ENCODE measurements around the gene SHROOM3. TPM values are rescaled to one million over a fixed set of nuclear protein-coding genes. Genes with fewer than 3 reads are reported as not detected.

The SHROOM3 gene
- total and polyA plus RNA-seq, 10 donors, result 0.37 to 23.9 (median 8.3) TPM

GRCh38 chr4:76729980-76730379 is 295.0 kb downstream of the SHROOM3 start:
- TF ChIP-seq POLR2AphosphoS5 (IDR thresholded peaks at IDR 0.05) (no peak), POLR2A (IDR thresholded peaks at IDR 0.05) (no peak)
- TF ChIP-seq, protein P1, sequence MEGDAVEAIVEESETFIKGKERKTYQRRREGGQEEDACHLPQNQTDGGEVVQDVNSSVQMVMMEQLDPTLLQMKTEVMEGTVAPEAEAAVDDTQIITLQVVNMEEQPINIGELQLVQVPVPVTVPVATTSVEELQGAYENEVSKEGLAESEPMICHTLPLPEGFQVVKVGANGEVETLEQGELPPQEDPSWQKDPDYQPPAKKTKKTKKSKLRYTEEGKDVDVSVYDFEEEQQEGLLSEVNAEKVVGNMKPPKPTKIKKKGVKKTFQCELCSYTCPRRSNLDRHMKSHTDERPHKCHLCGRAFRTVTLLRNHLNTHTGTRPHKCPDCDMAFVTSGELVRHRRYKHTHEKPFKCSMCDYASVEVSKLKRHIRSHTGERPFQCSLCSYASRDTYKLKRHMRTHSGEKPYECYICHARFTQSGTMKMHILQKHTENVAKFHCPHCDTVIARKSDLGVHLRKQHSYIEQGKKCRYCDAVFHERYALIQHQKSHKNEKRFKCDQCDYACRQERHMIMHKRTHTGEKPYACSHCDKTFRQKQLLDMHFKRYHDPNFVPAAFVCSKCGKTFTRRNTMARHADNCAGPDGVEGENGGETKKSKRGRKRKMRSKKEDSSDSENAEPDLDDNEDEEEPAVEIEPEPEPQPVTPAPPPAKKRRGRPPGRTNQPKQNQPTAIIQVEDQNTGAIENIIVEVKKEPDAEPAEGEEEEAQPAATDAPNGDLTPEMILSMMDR (IDR thresholded peaks at IDR 0.05 in 8 of 11, conservative IDR thresholded peaks at IDR 0.05 in 3 of 11), result no peak
- Histone ChIP-seq H3K9me3 (no peaks in the 10 kb centered on the region), H3K4me1 (peaks cover 0 to 4% (median 0%) of the 10 kb centered on the region in 6 donors), H3K36me3 (no peaks in the 10 kb centered on the region), H3K4me3 (no peak overlapping the region), H3K27ac (no peak overlapping the region), H3K27me3 (replicated peaks in 1 of 7) (peaks cover 0 to 7% (median 0%) of the 10 kb centered on the region in 7 donors)
- DNase-seq, result no peak
- intact Hi-C loops (cut with DNase I; ENCODE audit: low total_unique reads), result no loop called here
- WGBS, 5 donors, result 78 to 90% (median 87%) methylated on average over 1 of the region's 1 CpG

GRCh38 chr4:76732246-76732645 is 297.2 kb downstream of the SHROOM3 start:
- H3K4me1 ChIP-seq, result peaks cover 0 to 4% (median 0%) of the 10 kb centered on the region in 6 donors
- H3K27ac ChIP-seq, result no peak overlapping the region
- H3K27me3 ChIP-seq (replicated peaks in 1 of 7), result peaks cover 0 to 7% (median 0%) of the 10 kb centered on the region in 7 donors
- no peak overlapping the region for H3K4me3 ChIP-seq
- H3K36me3 ChIP-seq, result no peaks in the 10 kb centered on the region
- 55 to 80% (median 69%) methylated on average over 1 of the region's 1 CpG for WGBS, 5 donors
- no peaks in the 10 kb centered on the region for H3K9me3 ChIP-seq
- DNase-seq, result no peak
- no peak for TF ChIP-seq POLR2AphosphoS5 (IDR thresholded peaks at IDR 0.05)
- no peak for TF ChIP-seq POLR2A (IDR thresholded peaks at IDR 0.05)
- TF ChIP-seq, protein P1 (IDR thresholded peaks at IDR 0.05 in 8 of 11, conservative IDR thresholded peaks at IDR 0.05 in 3 of 11), result no peak
- intact Hi-C loops (cut with DNase I; ENCODE audit: low total_unique reads), result no loop called here

DNA sequence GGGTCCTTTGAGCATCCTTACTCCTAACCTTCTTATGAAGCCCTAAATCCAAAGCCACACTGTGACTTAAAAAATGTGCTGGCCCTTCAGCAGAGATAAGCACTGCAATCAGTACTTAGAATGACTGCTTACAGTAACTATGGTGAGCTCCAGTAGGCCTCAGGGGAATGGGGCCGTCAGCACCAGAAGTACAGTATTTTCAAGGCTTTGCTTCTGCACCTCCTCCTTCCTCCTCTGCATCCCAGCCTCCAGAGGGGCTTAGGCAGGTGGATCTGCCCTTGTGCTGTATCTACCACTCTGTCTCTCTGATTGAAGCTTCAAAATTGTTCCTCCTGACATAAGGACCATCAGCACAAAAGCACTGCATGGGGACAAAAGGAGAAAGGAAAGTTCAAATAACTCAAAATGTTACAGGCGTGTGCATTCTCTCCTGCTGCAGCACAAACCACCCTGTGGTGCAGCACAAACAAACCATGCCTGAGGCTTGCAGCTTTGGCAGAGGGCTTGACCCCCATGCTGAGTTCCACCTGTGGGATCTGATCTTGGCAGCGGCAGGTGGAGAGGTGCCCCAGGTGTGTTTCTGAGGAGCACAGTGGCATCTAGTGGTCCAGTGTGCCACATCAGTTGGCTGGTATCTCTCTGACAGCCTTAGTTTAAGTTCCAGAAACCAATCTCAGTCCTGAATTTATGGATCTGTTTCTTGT is 298.2 kb downstream of the SHROOM3 start:
- Histone ChIP-seq H3K4me1 (peaks cover 0 to 4% (median 0%) of the 10 kb centered on the region in 6 donors), H3K36me3 (no peaks in the 10 kb centered on the region), H3K4me3 (no peak overlapping the region), H3K27me3 (replicated peaks in 1 of 7) (no peaks in the 10 kb centered on the region), H3K9me3 (no peaks in the 10 kb centered on the region), H3K27ac (no peak overlapping the region)
- intact Hi-C loops (cut with DNase I; ENCODE audit: low total_unique reads), result no loop called here
- 59 to 81% (median 71%) methylated on average over 3 of the region's 3 CpGs for WGBS, 5 donors
- TF ChIP-seq POLR2A (IDR thresholded peaks at IDR 0.05), result no peak
- no peak for TF ChIP-seq POLR2AphosphoS5 (IDR thresholded peaks at IDR 0.05)
- TF ChIP-seq, protein P1 (IDR thresholded peaks at IDR 0.05 in 8 of 11, conservative IDR thresholded peaks at IDR 0.05 in 3 of 11), result no peak
- DNase-seq, result no peak

DNA sequence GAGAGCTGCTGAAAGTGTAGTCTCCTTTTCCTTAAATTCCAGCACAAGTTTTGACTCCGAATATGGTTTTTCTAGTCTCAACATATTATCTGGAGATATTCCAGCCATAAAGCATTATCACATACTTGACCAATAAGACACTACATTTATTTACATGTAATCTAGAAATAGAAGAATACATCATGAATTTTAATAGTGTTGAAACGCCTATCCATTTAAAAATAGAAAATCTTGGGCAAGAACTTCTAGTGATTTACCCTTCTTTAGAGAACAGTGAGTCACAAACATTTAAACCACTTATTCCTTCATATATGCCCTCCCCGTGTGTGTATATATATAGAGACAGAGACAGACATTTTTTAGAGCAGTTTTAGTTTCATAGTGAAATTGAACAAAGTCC is 301.4 kb downstream of the SHROOM3 start:
- H3K9me3 ChIP-seq, result no peaks in the 10 kb centered on the region
- no peak overlapping the region for H3K4me3 ChIP-seq
- H3K27me3 ChIP-seq (replicated peaks in 1 of 7), result no peaks in the 10 kb centered on the region
- peaks cover 0 to 24% (median 0%) of the 10 kb centered on the region in 6 donors for H3K36me3 ChIP-seq
- H3K4me1 ChIP-seq, result peaks cover 0 to 4% (median 0%) of the 10 kb centered on the region in 6 donors
- TF ChIP-seq, protein P1 (IDR thresholded peaks at IDR 0.05 in 8 of 11, conservative IDR thresholded peaks at IDR 0.05 in 3 of 11), result no peak
- no peak for TF ChIP-seq POLR2A (IDR thresholded peaks at IDR 0.05)
- no peak for TF ChIP-seq POLR2AphosphoS5 (IDR thresholded peaks at IDR 0.05)
- peak overlapping the region in 1 of 8 donors; percentile 14 for H3K27ac ChIP-seq
- WGBS, 5 donors, result 55 to 82% (median 68%) methylated on average over 3 of the region's 3 CpGs
- intact Hi-C loops (cut with DNase I; ENCODE audit: low total_unique reads), result no loop called here
- DNase-seq, result no peak
